HEK293 (cell line): Measurements from ENCODE around the gene CDC25C.

Experiments used
- CTCF ChIA-PET: fragments of 350-600 bp; formaldehyde crosslinking; extraction: SDS; loops from one replicate; lab custom pipeline; 2021; ENCODE audit warnings: antibody characterized with exemption; lab: Yijun Ruan, JAX
- POLR2A ChIA-PET: fragments of 300-600 bp; formaldehyde crosslinking; extraction: SDS; loops from one replicate; lab custom pipeline; 2020; ENCODE audit warnings: antibody characterized with exemption, inconsistent platforms; lab: Yijun Ruan, JAX
- H3K27ac ChIP-seq: fragments of 200-500 bp; sonication (Bioruptor generic); 2 replicates; pipeline ENCODE4 v1.5.1; 2014; ENCODE audit warnings: low read depth, low read length, control low read depth, inconsistent platforms; ENCODE audit errors: extremely low read depth
- H3K36me3 ChIP-seq, 2 experiments: fragments of 200-500 bp in 1 of 2; sonication (Bioruptor generic) in 1 of 2; 1 replicate in 1 of 2; 2 replicates in 1 of 2; pipeline ENCODE4 v1.5.1; 2014 to 2017; ENCODE audit warnings: inconsistent platforms in 2 of 2, low read length in 2 of 2; ENCODE audit not compliant: control insufficient read depth in 2 of 2, insufficient read depth in 1 of 2
- H3K4me1 ChIP-seq: fragments of 200-500 bp; sonication (Bioruptor generic); 2 replicates; pipeline ENCODE4 v1.5.1; 2014; ENCODE audit warnings: mild to moderate bottlenecking, low read length, inconsistent platforms; ENCODE audit not compliant: control insufficient read depth, insufficient read depth
- H3K4me3 ChIP-seq: 2 replicates; pipeline ENCODE4 v1.5.1; 2011; ENCODE audit warnings: low read depth, mild to moderate bottlenecking, control low read depth, low read length, moderate library complexity
- H3K9me3 ChIP-seq: fragments of 200-500 bp; sonication (Bioruptor generic); 2 replicates; pipeline ENCODE4 v1.5.1; 2014; ENCODE audit warnings: low read depth, low read length, inconsistent platforms; ENCODE audit not compliant: control insufficient read depth, insufficient read depth
- BCL11A ChIP-seq: fragments of 450-650 bp; formaldehyde crosslinking; IDR thresholded peaks from 2 replicates; pipeline ENCODE4 v1.5.1; 2016; ENCODE audit warnings: low read depth, missing biosample characterization, missing genetic modification characterization
- GLIS1 ChIP-seq: fragments of 450-650 bp; formaldehyde crosslinking; IDR thresholded peaks from 2 replicates; pipeline ENCODE4 v1.5.1; 2016; ENCODE audit warnings: missing biosample characterization, missing genetic modification characterization
- KLF9 ChIP-seq: fragments of 450-650 bp; formaldehyde crosslinking; IDR thresholded peaks from 2 replicates; pipeline ENCODE4 v1.5.1; 2016; ENCODE audit warnings: missing biosample characterization, missing genetic modification characterization, low read depth
- ZBTB20 ChIP-seq: fragments of 450-650 bp; formaldehyde crosslinking; IDR thresholded peaks from 2 replicates; pipeline ENCODE4 v1.5.1; 2016; ENCODE audit warnings: missing biosample characterization, missing genetic modification characterization
- ZIC2 ChIP-seq: fragments of 450-650 bp; formaldehyde crosslinking; IDR thresholded peaks from 2 replicates; pipeline ENCODE4 v1.5.1; 2016; ENCODE audit warnings: missing biosample characterization, missing genetic modification characterization
- ZNF10 ChIP-seq: fragments of 450-650 bp; formaldehyde crosslinking; IDR thresholded peaks from 2 replicates; pipeline ENCODE4 v1.5.1; 2017; ENCODE audit warnings: missing biosample characterization, missing genetic modification characterization
- ZNF530 ChIP-seq: fragments of 450-650 bp; formaldehyde crosslinking; IDR thresholded peaks from 2 replicates; pipeline ENCODE4 v1.5.1; 2016; ENCODE audit warnings: low read depth, missing biosample characterization, missing genetic modification characterization
- ZNF555 ChIP-seq: fragments of 450-650 bp; formaldehyde crosslinking; conservative IDR thresholded peaks from 2 replicates; pipeline ENCODE4 v1.5.1; 2017; ENCODE audit warnings: missing biosample characterization, mild to moderate bottlenecking, missing genetic modification characterization, inconsistent platforms
- ZNF558 ChIP-seq: fragments of 450-650 bp; formaldehyde crosslinking; IDR thresholded peaks from 2 replicates; pipeline ENCODE4 v1.5.1; 2016; ENCODE audit warnings: missing biosample characterization, missing genetic modification characterization
- ZNF624 ChIP-seq: fragments of 450-650 bp; formaldehyde crosslinking; IDR thresholded peaks from 2 replicates; pipeline ENCODE4 v1.5.1; 2017; ENCODE audit warnings: missing biosample characterization, missing genetic modification characterization
- ZNF701 ChIP-seq: fragments of 450-650 bp; formaldehyde crosslinking; IDR thresholded peaks from 2 replicates; pipeline ENCODE4 v1.5.1; 2016; ENCODE audit warnings: missing biosample characterization, missing genetic modification characterization
- ZNF76 ChIP-seq: fragments of 450-650 bp; formaldehyde crosslinking; IDR thresholded peaks from 2 replicates; pipeline ENCODE4; 2016; ENCODE audit warnings: low read depth, missing biosample characterization, missing genetic modification characterization, borderline replicate concordance
- ZNF768 ChIP-seq: fragments of 450-650 bp; formaldehyde crosslinking; IDR thresholded peaks from 2 replicates; pipeline ENCODE4 v1.5.1; 2018; ENCODE audit warnings: missing biosample characterization, mild to moderate bottlenecking, missing genetic modification characterization
- TF ChIP-seq, protein P1 (sequence below): fragments of 450-650 bp; formaldehyde crosslinking; IDR thresholded peaks from 2 replicates; pipeline ENCODE4 v1.5.1; 2016; ENCODE audit warnings: missing biosample characterization, missing genetic modification characterization, low read depth
- TF ChIP-seq, protein P2 (sequence below): fragments of 450-650 bp; formaldehyde crosslinking; IDR thresholded peaks from 2 replicates; pipeline ENCODE4 v1.5.1; 2016; ENCODE audit warnings: missing biosample characterization, missing genetic modification characterization
- TF ChIP-seq, protein P3 (sequence below): fragments of 450-650 bp; formaldehyde crosslinking; IDR thresholded peaks from 2 replicates; pipeline ENCODE4 v1.5.1; 2016; ENCODE audit warnings: missing biosample characterization, missing genetic modification characterization, low read depth
- TF ChIP-seq, protein P4 (sequence below): fragments of 450-650 bp; formaldehyde crosslinking; IDR thresholded peaks from 2 replicates; pipeline ENCODE4 v1.5.1; 2016; ENCODE audit warnings: missing biosample characterization, missing genetic modification characterization

The CDC25C gene

DNA sequence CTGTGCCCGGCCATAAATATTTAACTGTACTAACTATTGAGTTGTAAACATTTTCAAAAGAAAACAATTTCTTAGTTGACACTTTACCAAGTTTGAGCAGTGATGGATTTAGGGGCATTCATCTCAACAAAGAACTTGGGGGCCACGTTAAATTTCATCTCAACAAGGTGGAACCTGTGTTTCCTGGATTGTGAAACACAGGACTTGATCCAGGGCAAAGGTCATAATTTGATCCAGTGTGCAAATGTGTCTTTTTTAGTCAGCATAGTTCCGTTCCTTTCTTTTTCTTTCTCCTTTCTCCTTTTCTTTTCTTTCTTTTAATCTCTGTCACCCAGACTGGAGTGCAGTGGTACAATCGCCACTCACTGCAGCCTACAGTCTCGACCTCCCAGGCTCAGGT lies 60.3 kb downstream of the CDC25C start:
- no peak overlapping the region for H3K27ac ChIP-seq
- TF ChIP-seq, protein P1, sequence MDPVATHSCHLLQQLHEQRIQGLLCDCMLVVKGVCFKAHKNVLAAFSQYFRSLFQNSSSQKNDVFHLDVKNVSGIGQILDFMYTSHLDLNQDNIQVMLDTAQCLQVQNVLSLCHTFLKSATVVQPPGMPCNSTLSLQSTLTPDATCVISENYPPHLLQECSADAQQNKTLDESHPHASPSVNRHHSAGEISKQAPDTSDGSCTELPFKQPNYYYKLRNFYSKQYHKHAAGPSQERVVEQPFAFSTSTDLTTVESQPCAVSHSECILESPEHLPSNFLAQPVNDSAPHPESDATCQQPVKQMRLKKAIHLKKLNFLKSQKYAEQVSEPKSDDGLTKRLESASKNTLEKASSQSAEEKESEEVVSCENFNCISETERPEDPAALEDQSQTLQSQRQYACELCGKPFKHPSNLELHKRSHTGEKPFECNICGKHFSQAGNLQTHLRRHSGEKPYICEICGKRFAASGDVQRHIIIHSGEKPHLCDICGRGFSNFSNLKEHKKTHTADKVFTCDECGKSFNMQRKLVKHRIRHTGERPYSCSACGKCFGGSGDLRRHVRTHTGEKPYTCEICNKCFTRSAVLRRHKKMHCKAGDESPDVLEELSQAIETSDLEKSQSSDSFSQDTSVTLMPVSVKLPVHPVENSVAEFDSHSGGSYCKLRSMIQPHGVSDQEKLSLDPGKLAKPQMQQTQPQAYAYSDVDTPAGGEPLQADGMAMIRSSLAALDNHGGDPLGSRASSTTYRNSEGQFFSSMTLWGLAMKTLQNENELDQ (tag by site-specific recombination) = no peak
- TF ChIP-seq, protein P2, sequence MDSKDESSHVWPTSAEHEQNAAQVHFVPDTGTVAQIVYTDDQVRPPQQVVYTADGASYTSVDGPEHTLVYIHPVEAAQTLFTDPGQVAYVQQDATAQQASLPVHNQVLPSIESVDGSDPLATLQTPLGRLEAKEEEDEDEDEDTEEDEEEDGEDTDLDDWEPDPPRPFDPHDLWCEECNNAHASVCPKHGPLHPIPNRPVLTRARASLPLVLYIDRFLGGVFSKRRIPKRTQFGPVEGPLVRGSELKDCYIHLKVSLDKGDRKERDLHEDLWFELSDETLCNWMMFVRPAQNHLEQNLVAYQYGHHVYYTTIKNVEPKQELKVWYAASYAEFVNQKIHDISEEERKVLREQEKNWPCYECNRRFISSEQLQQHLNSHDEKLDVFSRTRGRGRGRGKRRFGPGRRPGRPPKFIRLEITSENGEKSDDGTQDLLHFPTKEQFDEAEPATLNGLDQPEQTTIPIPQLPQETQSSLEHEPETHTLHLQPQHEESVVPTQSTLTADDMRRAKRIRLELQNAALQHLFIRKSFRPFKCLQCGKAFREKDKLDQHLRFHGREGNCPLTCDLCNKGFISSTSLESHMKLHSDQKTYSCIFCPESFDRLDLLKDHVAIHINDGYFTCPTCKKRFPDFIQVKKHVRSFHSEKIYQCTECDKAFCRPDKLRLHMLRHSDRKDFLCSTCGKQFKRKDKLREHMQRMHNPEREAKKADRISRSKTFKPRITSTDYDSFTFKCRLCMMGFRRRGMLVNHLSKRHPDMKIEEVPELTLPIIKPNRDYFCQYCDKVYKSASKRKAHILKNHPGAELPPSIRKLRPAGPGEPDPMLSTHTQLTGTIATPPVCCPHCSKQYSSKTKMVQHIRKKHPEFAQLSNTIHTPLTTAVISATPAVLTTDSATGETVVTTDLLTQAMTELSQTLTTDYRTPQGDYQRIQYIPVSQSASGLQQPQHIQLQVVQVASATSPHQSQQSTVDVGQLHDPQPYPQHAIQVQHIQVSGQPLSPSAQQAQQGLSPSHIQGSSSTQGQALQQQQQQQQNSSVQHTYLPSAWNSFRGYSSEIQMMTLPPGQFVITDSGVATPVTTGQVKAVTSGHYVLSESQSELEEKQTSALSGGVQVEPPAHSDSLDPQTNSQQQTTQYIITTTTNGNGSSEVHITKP = 0 out of 2 replicates have a peak, but pooled peaks have one; percentile 36
- H3K9me3 ChIP-seq = no peaks in the 10 kb centered on the region
- POLR2A ChIA-PET = no interaction called here
- no peaks in the 10 kb centered on the region for H3K36me3 ChIP-seq
- no peak overlapping the region for H3K4me3 ChIP-seq
- peaks cover 14% of the 10 kb centered on the region for H3K4me1 ChIP-seq
- CTCF ChIA-PET = no interaction called here

DNA sequence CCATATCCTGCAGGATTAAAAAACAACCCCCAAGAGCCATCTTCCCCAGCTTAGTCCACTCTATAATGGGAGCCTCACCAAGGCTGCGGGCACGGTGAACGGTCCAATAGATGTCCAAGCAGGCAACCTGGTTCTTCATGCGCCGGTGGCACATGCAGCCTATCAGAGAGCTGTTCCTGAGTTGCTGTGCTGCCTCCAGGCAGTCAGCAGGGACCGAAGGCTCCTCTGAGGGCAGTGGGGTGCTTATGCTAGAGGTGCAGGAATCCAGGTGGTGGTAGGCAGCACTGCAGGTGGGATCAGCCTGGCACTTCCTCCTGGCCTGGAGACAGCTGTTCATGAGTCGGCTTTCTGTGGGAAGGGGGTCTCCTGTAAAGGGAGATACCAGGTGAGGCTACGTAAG lies 67.4 kb downstream of the CDC25C start:
- H3K9me3 ChIP-seq = no peaks in the 10 kb centered on the region
- H3K4me1 ChIP-seq = no peaks in the 10 kb centered on the region
- no peaks in the 10 kb centered on the region for H3K36me3 ChIP-seq
- CTCF ChIA-PET = interaction anchor here (0.6 to 1.0 kb wide), 2 partner anchors 39 to 1115 kb away, joined by 3 to 4 read pairs; no protein-coding TSS in a partner anchor
- POLR2A ChIA-PET = interaction anchor here (0.6 to 1.1 kb wide), 2 partner anchors 12 to 40 kb away, joined by 3 to 4 read pairs; no protein-coding TSS in a partner anchor
- no peak overlapping the region for H3K4me3 ChIP-seq
- no peak overlapping the region for H3K27ac ChIP-seq
- peak; percentile 7; the same call in 1 of the 2 replicates for TF ChIP-seq ZIC2 (tag by site-specific recombination)
- no peak for TF ChIP-seq ZNF768
- TF ChIP-seq, all 188 proteins: peak for 1

DNA sequence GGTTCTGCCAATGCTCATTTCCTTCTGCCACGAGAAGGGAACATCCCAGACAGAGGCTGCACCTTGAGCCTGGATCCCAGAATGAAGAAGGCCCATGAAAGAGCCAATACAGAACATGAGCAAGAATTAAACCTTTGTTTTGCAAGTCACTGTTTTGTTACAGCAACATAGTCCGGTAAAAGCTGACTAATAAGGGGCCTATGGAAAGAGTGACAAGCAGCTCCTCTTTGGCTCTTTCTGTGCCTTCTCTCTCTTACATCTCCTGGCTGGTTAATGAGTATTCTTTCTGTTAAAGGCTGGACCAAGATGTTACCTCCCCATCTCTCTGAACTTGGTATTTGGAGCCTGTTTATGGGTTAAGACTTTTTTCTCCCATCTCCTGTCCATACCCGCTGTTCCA lies 68.0 kb downstream of the CDC25C start:
- no peak overlapping the region for H3K4me3 ChIP-seq
- TF ChIP-seq ZNF10 (tag by site-specific recombination) (no peak), ZNF624 (tag by site-specific recombination) (no peak), ZNF530 (tag by site-specific recombination) (no peak), KLF9 (tag by site-specific recombination) (no peak), ZNF558 (no peak), BCL11A (tag by site-specific recombination) (no peak), ZNF76 (tag by site-specific recombination) (no peak), ZNF701 (tag by site-specific recombination) (no peak), ZBTB20 (tag by site-specific recombination) (no peak), ZNF555 (tag by site-specific recombination) (no peak), GLIS1 (no peak)
- TF ChIP-seq, protein P3, sequence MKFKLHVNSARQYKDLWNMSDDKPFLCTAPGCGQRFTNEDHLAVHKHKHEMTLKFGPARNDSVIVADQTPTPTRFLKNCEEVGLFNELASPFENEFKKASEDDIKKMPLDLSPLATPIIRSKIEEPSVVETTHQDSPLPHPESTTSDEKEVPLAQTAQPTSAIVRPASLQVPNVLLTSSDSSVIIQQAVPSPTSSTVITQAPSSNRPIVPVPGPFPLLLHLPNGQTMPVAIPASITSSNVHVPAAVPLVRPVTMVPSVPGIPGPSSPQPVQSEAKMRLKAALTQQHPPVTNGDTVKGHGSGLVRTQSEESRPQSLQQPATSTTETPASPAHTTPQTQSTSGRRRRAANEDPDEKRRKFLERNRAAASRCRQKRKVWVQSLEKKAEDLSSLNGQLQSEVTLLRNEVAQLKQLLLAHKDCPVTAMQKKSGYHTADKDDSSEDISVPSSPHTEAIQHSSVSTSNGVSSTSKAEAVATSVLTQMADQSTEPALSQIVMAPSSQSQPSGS (tag by site-specific recombination) = no peak
- TF ChIP-seq, protein P4, sequence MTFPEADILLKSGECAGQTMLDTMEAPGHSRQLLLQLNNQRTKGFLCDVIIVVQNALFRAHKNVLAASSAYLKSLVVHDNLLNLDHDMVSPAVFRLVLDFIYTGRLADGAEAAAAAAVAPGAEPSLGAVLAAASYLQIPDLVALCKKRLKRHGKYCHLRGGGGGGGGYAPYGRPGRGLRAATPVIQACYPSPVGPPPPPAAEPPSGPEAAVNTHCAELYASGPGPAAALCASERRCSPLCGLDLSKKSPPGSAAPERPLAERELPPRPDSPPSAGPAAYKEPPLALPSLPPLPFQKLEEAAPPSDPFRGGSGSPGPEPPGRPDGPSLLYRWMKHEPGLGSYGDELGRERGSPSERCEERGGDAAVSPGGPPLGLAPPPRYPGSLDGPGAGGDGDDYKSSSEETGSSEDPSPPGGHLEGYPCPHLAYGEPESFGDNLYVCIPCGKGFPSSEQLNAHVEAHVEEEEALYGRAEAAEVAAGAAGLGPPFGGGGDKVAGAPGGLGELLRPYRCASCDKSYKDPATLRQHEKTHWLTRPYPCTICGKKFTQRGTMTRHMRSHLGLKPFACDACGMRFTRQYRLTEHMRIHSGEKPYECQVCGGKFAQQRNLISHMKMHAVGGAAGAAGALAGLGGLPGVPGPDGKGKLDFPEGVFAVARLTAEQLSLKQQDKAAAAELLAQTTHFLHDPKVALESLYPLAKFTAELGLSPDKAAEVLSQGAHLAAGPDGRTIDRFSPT (tag by site-specific recombination) = no peak
- TF ChIP-seq, all 188 proteins: peak for 0
- H3K27ac ChIP-seq = no peak overlapping the region
- H3K9me3 ChIP-seq = no peaks in the 10 kb centered on the region
- H3K36me3 ChIP-seq = no peaks in the 10 kb centered on the region
- CTCF ChIA-PET = interaction anchor here (0.6 kb wide), 1 partner anchor 1115 kb away, joined by 4 read pairs; no protein-coding TSS in a partner anchor
- no peaks in the 10 kb centered on the region for H3K4me1 ChIP-seq
- POLR2A ChIA-PET = interaction anchor here (0.6 kb wide), 1 partner anchor 40 kb away, joined by 4 read pairs; no protein-coding TSS in a partner anchor
